Muscle of leg (tissue), 11 donors: ENCODE data around the gene FOXN3. TPM values are rescaled to one million over a fixed set of nuclear protein-coding genes. Genes with fewer than 3 reads are reported as not detected.

Source experiments
- DNase-seq: peaks from one replicate; pipeline ENCODE4 v3.0.0; 2013
- H3K27ac ChIP-seq: one replicate; pipeline ENCODE4 v1.5.1; 2013; ENCODE audit warnings: mild to moderate bottlenecking, low read length, control low read depth
- H3K27me3 ChIP-seq: one replicate; pipeline ENCODE4 v1.6.1; 2013; ENCODE audit warnings: low read length; ENCODE audit not compliant: control insufficient read depth, insufficient read depth
- H3K36me3 ChIP-seq: one replicate; pipeline ENCODE4 v1.6.1; 2013; ENCODE audit warnings: low read length; ENCODE audit not compliant: control insufficient read depth, insufficient read depth
- H3K4me1 ChIP-seq: one replicate; pipeline ENCODE4 v1.6.1; 2013; ENCODE audit warnings: low read length; ENCODE audit not compliant: control insufficient read depth, insufficient read depth
- H3K4me3 ChIP-seq: one replicate; pipeline ENCODE4 v1.5.1; 2013; ENCODE audit warnings: low read length, control low read depth
- H3K9me3 ChIP-seq: replicated peaks from 2 replicates; pipeline ENCODE4 v1.6.1; 2013; ENCODE audit warnings: low read depth, low read length; ENCODE audit not compliant: control insufficient read depth
- whole genome bisulfite sequencing: methylation state at CpG from one replicate; pipeline ENCODE4 v1.1.5; 2013; ENCODE audit warnings: missing lambda C conversion rate; ENCODE audit not compliant: insufficient coverage; 5-methylcytosine and 5-hydroxymethylcytosine counted together
- polyA plus RNA-seq, 8 donors: library from polyadenylated mRNA; unstranded; fragments of 120-200 nt; gene quantifications; one replicate each; pipeline versions ENCODE4 v1.2.1 to v1.2.3, GENCODE V29; 2013; ENCODE audit warnings: inconsistent platforms in 1 of 8, low replicate concordance in 1 of 8; ENCODE audit not compliant: insufficient read length in 8 of 8, insufficient read depth in 1 of 8
- total RNA-seq: library from RNA; stranded (reverse); fragments of 120-200 nt; gene quantifications from one replicate; pipeline ENCODE4 v1.2.4, GENCODE V29; 2013

Gene FOXN3
- total and polyA plus RNA-seq, 9 donors = 43.4 to 79.2 (median 64.0) TPM

DNA sequence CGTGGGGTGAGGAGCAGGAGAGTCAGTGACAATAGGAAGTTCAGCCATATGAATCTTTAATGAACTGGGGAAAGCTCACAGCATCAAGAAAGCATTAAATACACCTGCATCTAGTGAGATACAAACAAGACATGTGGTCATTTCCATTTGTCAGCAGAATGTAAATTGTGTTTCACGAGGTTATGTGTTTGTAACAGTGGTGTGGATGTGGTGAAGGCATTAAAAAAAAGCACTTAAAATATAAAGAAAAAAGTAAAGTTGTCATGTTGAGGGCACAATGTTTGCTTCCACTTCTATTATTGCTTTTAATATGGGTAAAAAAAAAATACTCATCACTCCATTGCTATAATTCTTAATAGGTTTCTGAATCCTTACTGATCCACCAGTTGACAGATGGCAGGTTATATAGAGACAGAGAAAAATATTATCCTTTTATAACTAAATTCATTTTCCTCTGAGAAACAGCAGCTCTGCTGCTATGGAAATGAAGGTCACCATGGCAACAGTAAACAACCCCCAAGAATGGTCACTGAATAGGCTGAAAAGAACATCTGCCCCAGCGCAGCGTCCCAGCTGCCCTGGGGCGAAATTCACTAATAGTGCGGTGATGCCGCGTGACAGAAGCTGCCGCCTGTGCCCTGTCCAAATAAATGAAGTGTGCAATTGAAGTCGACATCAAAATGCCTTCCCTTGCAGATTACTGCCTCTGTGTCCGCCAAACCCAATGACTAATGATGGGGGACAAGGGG, 226.1 kb downstream of the FOXN3 start:
- Histone ChIP-seq H3K36me3 (peaks cover 27% of the 10 kb centered on the region), H3K4me3 (no peak overlapping the region), H3K4me1 (peaks cover 19% of the 10 kb centered on the region), H3K9me3 (no peaks in the 10 kb centered on the region), H3K27ac (peak overlapping the region; percentile 47), H3K27me3 (no peaks in the 10 kb centered on the region)
- 72% methylated on average over 5 of the region's 11 CpGs for WGBS
- DNase-seq = peak; percentile 82

DNA sequence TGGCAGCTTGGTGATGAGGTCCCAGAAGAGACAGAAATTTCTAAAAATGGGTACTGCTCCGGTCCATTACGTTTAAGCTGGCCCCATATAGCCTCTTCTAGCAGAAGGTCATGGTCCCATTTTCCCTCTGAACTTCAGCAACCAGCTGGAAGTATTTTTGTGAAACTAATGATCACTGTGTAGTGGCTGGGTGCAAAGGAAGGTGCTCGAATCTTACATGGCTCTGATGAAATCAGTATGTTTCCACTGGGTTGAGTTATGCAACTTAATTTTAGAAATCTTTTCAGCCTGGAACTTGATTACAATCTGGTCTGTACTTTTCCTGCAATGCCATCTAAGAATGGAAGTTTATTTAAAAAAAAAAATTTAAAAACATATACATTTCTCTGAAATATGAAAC, 228.5 kb downstream of the FOXN3 start:
- H3K36me3 ChIP-seq = peaks cover 21% of the 10 kb centered on the region
- no peaks in the 10 kb centered on the region for H3K9me3 ChIP-seq
- no peak overlapping the region for H3K27ac ChIP-seq
- 67% methylated on average over 1 of the region's 3 CpGs for WGBS
- peaks cover 39% of the 10 kb centered on the region for H3K4me1 ChIP-seq
- no peaks in the 10 kb centered on the region for H3K27me3 ChIP-seq
- no peak overlapping the region for H3K4me3 ChIP-seq
- no peak for DNase-seq

DNA sequence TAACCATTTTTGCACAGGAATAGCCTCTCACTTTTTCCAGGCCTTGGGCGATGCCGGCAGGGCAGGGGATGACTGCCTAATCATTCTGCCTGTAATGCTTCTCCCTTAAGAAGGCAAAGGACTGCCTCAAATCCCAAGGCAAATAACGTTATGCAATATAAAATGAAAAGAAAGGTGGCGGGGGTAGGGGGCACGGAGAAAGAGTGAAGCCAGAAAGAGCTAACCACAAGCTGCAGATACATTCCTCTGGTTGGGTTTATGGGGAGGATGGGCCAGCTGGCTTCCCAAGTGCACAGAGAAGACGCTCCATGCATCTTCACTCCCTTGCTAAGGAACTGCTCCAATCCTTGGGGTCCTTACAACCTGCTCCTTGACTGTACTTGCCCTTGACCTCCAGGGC, 229.5 kb downstream of the FOXN3 start:
- Histone ChIP-seq H3K27ac (peak overlapping the region; percentile 74), H3K4me3 (no peak overlapping the region), H3K4me1 (peaks cover 39% of the 10 kb centered on the region), H3K27me3 (no peaks in the 10 kb centered on the region), H3K9me3 (no peaks in the 10 kb centered on the region), H3K36me3 (peaks cover 21% of the 10 kb centered on the region)
- WGBS = 90% methylated on average over 3 of the region's 6 CpGs
- no peak for DNase-seq

DNA sequence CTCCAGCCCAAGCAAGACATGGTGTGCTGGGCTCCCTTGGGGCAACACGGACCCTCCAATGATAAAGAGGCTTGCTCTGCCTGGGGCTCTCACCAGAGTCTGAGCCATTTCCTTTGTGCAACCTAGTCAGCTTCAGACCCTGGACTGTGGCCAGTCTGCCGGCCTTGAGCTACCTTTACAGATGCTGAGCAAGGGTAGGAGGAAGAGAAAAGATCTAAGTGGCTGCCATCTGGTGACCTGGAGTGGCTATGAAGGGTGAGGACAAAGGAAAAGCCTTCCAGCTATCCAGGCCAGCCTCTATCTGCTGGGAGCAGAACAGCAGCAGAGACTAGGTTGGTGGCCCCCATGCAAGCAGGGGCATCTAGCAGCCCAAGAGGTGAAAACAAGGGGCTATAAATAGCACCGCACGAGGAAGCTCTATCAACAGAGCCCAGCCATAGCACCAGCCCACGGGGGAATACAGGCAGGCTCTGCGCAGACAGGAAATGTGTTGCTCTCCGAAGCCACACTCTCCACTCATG, 230.1 kb downstream of the FOXN3 start:
- Histone ChIP-seq H3K4me3 (no peak overlapping the region), H3K4me1 (peaks cover 39% of the 10 kb centered on the region), H3K27me3 (no peaks in the 10 kb centered on the region), H3K27ac (peak overlapping the region; percentile 74), H3K36me3 (peaks cover 21% of the 10 kb centered on the region), H3K9me3 (no peaks in the 10 kb centered on the region)
- DNase-seq = no peak
- WGBS = 54% methylated on average over 6 of the region's 7 CpGs

DNA sequence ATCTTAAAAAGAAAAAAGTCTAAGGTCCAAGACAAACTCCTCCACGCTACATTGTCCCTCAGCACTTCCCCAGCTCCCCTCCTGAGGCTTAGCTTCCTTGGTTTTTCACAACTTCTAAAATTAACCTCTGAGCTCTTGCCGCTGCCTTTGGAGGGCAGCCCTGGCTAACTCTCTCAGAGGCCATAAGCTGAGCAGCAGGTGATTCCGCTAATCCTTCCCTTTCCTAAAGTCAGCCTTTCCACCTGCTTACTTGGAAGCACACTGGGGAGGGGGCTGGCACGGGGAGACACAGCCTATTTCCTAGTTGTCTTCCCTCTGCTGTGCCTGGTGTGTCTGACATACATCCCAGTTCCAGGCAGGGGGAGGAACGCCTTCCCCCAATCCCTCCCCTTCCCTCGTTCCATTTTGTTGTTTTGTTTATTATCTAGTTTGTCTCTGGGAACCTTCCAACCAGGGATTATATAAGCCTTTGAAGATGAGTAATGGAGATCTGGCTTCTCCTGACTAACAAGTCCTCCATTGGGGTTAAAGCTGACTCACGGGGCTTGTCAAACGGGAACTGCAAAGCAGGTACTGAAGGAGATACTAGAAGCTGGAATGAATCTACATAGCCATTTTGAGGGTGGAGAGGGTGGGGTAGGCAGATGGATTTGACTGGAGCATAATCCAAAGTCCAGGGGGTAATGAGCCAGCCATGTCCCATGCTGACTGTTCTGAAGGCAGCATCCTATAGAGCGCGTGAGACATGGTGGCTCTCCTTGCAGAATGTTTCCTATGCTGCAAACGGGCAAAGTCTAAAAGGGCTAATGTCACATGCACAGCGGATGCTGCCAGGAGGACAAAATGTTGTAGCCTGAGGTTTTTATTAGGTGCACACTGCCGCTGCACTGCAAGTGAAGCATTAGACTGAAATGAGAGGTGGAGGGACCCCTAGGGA, 230.8 kb downstream of the FOXN3 start:
- H3K4me3 ChIP-seq = no peak overlapping the region
- no peaks in the 10 kb centered on the region for H3K9me3 ChIP-seq
- 78% methylated on average over 9 of the region's 13 CpGs for WGBS
- H3K36me3 ChIP-seq = peaks cover 21% of the 10 kb centered on the region
- H3K27me3 ChIP-seq = no peaks in the 10 kb centered on the region
- peaks cover 39% of the 10 kb centered on the region for H3K4me1 ChIP-seq
- H3K27ac ChIP-seq = peak overlapping the region; percentile 74
- DNase-seq = peak; percentile 75

DNA sequence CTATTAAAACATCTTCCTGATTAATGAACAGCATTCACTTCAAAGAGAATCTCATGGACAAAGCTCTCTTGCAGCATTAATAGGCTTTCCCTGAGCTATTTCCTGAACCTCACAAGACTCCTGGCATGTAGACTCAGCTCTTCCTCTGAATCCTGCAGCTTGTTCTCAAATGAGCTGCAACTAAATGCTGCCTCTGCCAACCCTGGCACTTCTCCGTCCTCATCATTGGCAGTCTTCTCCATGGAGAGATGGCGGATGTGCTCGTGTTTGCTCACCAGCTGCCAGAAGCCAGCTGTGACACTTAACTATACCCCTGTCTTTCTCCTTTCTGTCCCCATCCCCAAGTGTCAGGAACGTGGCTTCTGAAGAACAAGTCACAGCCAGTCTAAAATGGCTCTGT, 232.1 kb downstream of the FOXN3 start:
- H3K27me3 ChIP-seq = no peaks in the 10 kb centered on the region
- H3K9me3 ChIP-seq = no peaks in the 10 kb centered on the region
- H3K4me1 ChIP-seq = peaks cover 44% of the 10 kb centered on the region
- H3K27ac ChIP-seq = peak overlapping the region; percentile 74
- H3K36me3 ChIP-seq = peaks cover 24% of the 10 kb centered on the region
- no peak overlapping the region for H3K4me3 ChIP-seq
- 37% methylated on average over 3 of the region's 4 CpGs for WGBS
- peak; percentile 79 for DNase-seq

DNA sequence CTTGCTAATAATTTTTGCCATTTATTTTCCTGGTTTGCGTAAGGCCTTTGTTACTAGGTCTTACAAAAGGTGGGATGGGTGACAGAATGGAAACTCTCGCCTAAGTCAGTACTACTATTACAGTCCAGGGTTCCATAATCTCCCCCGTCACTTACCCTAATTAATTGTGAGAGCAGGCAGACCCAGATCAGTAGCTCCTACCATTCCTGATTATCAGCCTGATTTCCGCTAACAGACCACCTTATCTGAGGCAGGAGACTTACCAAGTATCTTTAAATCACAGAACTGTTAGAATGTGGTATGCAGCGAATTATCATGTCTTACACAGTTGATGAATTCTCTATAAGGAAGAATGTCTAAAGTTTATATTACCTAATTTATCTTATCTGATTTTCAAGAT, 234.7 kb downstream of the FOXN3 start:
- H3K27ac ChIP-seq = no peak overlapping the region
- H3K4me1 ChIP-seq = peaks cover 49% of the 10 kb centered on the region
- no peaks in the 10 kb centered on the region for H3K9me3 ChIP-seq
- no peak overlapping the region for H3K4me3 ChIP-seq
- no peak for DNase-seq
- no peaks in the 10 kb centered on the region for H3K27me3 ChIP-seq
- WGBS = 100% methylated on average over 2 of the region's 5 CpGs
- H3K36me3 ChIP-seq = peaks cover 5% of the 10 kb centered on the region

DNA sequence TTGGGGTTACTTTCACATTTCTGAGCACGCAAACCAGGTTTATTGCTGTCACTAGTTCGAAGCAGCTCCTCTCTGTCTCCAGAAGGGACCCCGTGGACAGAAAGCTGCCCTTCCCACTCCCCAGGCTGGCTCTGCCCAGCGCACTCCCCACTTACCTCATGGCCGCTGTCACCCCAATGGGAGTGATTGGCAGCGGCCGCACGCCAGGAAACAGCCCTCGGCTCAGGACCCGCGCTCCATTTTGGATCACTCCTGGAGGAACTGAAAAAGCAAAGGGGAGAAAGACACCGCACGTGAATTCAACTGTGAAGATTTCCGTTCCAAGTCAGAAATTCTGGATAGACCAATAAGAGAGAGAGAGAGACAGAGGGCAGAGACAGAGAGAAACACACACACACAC, 236.5 kb downstream of the FOXN3 start:
- WGBS = 98% methylated on average over 11 of the region's 14 CpGs
- peaks cover 8% of the 10 kb centered on the region for H3K36me3 ChIP-seq
- H3K4me3 ChIP-seq = no peak overlapping the region
- H3K27ac ChIP-seq = peak overlapping the region; percentile 67
- no peak for DNase-seq
- H3K4me1 ChIP-seq = peaks cover 32% of the 10 kb centered on the region
- no peaks in the 10 kb centered on the region for H3K27me3 ChIP-seq
- no peaks in the 10 kb centered on the region for H3K9me3 ChIP-seq

DNA sequence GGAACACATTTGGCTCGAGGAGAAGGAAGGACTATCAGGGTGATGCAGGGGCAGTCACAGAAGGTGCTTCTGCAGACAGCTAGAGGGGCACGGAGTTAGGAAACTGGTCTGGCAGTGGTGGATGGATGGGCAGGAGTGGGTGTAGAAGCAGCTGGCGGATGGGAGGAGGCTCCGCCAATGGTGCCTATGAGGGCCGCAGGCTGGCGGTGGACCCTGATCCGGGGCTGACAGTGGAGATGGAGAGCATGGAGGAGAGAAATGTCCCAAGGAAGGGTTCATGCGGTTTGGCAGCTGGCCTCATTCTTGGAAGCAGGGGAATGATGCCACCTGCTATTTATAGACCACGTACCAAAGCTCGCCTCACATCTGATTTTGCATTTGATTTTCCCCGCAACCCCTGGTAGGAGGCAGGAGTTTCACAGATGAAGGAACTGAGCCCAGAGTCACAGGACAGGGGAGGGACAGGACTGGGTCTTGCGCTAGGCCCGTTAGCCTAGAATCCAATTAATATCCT, 237.1 kb downstream of the FOXN3 start:
- Histone ChIP-seq H3K27me3 (no peaks in the 10 kb centered on the region), H3K4me3 (no peak overlapping the region), H3K36me3 (peaks cover 12% of the 10 kb centered on the region), H3K27ac (peak overlapping the region; percentile 67), H3K9me3 (no peaks in the 10 kb centered on the region), H3K4me1 (peaks cover 26% of the 10 kb centered on the region)
- peak; percentile 52 for DNase-seq
- WGBS = 90% methylated on average over 10 of the region's 13 CpGs
